GM18499 (cell line): Measurements from ENCODE around the gene RUSC1.

ENCODE experiments used
- ATAC-seq: cut with Tn5 transposase; IDR thresholded peaks from one replicate; pipeline ENCODE4 v1.9.1; 2021; ENCODE audit warnings: moderate number of reproducible peaks; ENCODE audit not compliant: insufficient read depth, unreplicated experiment

RUSC1 gene

DNA sequence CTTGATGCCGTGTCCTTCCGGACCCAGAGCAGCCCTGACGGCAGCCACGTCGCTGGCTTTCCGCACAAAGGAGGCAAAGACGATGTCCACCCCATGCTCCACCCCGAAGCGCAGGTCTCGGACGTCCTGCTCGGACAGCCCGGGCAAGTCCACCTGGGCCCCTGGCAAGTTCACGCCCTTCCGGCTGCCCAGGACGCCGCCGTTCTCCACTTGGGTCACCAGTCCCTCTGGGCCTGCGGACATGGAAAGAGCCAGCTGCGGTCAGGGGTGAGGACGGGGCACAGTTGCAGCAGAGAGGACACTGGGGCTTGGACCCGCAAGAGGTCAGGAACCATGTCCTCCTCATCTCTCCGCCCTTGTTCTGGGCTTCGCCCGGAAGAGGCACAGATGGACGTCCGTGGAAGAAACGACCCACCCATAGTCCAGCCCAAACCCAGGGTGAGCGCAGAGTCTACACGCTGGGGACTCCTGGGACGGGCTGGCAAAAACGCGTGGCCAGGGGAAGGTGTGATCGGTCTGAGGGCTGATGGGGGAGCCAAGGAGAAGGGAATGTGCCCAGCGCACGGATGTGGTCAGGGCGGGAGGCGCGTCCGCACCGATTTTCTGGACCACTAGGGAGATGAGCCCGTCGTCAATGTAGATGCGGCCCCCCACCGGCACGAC, 26.0 kb upstream of the RUSC1 start:
- no peak for ATAC-seq

GRCh38 chr1:155295183-155295941, 25.3 kb upstream of the RUSC1 start:
- no peak for ATAC-seq

DNA sequence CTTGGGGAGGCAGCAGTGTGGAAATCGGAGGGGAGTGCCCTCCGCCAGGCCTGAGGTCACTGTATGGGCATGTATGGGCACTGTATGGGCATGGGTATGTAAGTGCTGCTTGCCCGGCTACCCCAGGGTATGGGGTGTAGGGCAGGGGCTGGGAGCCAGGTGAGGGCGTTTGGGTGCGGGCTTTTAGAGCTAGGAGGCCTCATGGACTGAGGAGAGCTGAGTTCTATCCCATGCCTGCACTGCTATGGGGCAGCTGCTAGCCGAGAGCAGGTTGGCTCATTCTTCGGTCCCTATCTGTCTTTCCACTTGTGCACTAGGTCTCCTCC, 24.8 kb upstream of the RUSC1 start:
- no peak for ATAC-seq

DNA sequence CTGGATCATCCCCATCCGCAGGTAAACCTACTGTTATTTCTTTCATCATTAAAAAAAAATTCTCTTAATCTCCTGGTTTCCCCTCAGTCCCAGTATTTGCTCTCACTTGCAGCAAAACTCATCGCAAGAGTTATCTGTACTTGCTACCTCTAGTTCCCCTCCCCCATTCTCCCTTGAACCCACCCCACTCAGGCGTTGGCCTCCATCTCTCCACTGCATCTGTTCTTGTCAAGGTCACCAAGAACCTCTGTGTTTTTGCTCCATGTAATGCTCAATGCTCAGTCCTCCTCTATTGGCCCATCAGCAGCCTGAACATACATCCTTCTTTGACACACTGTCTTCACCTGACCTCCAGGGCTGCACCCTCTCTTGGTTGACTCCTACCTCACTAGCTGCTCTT, 24.0 kb upstream of the RUSC1 start:
- no peak for ATAC-seq

DNA sequence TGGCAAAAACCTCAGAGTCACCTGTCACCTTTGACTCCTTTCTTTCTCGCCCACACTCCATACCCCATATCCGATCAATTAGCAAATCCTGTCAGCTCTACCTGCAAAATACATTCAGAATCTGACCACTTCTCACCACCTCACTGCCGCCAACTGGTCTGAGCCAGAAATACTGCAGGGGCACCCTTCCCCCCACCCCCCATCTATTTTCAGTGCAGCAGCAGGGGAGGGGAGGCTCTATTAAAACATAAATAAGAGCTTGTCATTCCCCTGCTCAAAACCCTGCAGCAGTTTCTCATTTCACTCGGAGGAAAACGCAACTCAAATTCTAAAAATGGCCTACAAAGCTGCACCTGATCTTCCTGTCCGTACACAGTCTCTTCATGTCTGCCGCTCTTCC, 23.3 kb upstream of the RUSC1 start:
- no peak for ATAC-seq

DNA sequence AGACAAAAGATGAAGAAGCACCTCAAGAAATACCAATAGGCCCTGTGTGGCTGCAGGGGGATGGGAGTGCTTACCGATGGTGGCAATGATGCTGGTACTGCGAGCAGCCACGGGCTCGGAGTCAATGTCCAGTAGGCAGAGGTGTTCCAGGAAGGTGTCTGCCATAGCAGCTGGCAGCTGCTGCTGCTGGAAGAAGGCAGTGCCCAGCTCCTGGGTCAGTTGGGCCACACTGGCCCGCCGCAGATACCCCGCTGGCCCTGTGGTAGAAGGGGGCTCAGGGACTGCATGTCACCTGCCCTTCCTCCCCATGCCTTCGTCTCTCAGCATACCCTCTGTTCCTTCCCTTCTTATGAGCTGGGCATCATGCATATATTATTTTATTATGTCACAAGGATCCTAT, 20.7 kb upstream of the RUSC1 start:
- no peak for ATAC-seq

DNA sequence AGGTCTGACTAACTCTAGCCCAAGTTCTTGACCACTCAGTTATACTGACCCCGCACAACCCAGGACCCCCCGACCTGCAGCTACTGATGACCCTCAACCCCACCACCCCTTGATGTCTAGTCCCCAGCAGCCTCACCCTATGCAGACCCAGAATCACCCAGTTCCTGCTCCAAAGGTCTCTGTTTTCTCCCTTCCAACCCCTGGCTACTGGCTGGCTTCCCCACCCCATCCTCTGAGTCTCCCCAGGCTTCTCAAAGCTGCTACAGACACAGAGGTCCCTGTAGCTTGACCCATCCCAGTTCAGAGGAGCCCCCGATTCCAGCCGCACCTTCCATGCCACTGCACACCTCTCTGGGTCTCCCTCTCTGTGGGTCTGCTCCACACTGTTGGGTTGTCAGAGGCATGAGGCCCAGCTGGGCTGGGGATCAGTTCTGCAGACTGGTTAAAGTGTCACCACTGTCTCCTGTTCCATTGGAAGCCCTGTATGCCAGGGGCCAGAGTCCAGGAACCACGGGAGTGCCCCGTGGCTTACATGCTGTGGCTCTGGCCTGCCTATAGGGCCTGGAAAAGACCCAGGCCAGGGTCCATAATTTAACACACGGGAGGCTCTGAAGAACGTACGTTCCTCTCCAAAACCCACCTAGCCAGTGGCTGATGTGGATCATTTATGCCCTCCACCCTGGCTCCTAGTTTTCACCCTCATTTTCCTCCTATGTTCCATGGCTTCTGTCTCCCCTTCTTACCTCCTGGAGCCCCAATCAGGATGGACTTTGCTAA, 20.0 kb upstream of the RUSC1 start:
- no peak for ATAC-seq

DNA sequence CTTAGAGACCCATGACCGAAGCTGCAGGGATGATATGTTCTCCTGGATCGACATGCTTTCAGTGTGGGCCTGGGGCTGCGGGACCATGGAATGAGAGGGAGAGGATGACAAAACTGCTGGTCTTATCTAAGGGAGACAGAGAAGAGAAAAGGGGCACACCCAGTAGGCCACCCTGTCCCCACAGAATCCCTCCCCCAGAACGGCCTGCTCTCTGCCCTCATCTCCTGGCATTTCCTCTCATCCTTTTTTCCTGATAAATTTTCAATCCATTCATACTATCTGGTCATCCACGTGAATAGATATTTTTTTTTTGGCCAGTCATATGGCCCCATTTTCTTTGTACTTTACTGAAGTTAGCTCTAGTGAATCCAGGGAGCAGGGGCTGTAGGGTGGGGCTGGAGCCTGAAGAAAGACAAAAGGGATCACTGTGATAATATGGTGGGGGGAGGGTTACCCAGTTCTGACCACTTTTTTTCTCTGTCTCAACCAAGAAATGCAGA, 19.3 kb upstream of the RUSC1 start, which contains the start of gene PKLR:
PKLR (minus strand) TSS at position 97 of the 500 bp plus-strand sequence; CDS start at position 54, 43 bp downstream.
- no peak for ATAC-seq

GRCh38 chr1:155304558-155305063, 16.1 kb upstream of the RUSC1 start:
- ATAC-seq, result no peak

GRCh38 chr1:155305881-155306391, 14.8 kb upstream of the RUSC1 start:
- no peak for ATAC-seq

DNA sequence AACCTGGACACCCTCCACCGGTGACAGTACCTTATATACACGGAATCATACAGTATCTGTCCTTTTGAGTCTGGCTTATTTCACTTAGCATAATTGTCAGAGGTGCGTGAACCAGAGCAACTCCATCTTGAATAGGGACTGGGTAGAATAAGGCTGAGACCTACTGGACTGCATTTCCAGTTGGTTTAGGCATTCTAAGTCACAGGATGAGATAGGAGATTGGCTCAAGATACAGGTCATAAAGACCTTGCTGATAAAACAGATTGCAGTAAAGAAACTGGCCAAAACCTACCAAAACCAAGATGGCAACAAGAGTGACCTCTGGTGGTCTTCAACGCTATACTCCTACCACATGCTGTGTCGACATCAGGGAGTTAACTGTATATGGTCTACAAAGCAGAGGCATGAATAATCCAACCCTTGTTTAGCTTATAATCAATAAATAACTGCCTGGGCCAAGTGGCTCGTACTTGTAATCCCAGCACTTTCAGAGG, 13.4 kb upstream of the RUSC1 start:
- no peak for ATAC-seq

DNA sequence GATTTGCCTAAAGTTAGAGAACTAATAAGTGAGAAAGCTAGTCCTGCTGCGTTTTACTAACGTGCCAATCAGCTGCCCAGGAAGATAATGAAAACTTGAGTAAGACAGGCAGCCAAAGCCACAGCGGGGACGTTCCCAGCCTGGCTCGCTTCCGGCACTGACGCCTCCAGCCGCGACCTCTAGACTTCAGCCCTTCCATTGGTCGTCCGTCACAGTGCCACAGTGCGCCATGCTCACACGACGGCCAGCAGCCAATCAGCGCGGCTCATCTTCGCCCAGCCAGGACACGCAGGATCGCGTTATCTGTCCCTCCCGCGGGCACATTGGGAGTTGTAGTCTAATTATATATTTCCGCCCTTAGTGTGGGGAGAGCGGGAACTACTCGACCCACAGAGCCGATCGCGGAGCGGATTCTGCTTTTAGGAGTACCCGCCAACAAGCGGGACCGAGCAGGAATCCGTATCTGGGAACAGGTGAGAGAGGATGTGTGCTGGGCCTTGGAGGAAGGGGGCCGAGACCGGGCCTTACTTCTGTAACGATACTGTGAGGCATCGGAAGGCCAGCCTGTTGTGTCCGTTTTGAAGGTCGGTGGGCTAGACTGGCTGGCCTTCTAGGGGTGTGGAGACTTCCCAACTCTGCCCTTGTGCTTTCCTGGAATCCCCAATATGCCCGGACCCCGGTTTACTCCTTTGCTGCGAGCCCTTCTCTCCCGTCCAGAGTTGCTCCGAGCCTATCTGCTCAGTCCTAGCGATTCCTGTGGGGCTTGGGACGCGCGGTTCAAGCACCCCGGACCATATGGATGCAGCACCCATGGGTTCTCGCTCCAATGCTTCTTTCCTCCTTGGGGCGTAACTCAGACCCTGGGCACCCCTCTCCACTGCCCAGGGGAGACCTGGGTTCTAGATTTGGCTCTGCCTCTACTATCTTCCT, 11.9 kb upstream of the RUSC1 start, which contains the start of gene FDPS:
FDPS (plus strand) TSS at position 374 of the 930 bp plus-strand sequence. CDS start 924 bp downstream, outside the sequence.
- peak; percentile 83 for ATAC-seq

- ATAC-seq, result no peak
These were observed 11.2 kb upstream of the RUSC1 start for GRCh38 chr1:155309423-155310021.

DNA sequence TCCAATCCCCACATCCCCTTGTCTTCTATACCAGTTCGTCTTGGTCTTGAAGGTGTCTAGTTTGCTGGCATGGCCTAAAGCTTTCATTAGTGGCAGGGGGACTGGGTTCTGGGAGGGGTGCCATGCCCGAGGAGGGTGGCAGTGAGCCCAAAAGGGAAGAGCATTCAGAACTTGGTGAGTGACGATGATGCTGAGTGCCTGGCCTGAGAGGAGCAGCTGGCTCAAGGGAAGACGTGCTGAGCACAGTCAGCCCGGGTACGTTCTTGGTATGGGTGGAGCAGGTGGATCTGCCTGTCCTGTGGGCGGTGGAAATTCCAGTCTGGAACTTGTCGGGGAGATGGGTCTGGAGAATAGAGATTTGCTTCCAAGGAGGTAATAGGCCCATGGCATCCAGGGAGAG, 7.4 kb upstream of the RUSC1 start:
- ATAC-seq, result no peak

DNA sequence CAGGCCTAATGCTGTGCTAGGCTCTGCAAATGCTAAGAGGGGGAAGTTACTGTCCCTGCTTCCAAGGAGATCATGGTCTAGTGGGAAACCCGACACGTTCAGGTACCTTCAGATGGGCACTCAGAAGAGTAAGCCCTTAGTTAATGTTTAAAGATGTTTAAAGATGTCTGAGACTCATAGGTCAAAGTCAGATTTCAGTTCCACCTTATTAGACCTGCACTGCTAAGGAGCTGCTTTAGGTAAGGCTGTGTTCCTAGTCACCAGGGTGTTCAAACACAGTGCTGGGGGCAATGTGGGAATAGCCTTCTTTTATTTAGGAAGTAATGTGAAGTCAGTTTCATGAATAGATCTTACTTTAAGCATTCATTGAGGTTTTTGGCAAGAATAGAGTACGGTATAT, 3.8 kb upstream of the RUSC1 start:
- ATAC-seq, result no peak

- no peak for ATAC-seq
These were observed 2.6 kb upstream of the RUSC1 start for GRCh38 chr1:155318082-155318481.

DNA sequence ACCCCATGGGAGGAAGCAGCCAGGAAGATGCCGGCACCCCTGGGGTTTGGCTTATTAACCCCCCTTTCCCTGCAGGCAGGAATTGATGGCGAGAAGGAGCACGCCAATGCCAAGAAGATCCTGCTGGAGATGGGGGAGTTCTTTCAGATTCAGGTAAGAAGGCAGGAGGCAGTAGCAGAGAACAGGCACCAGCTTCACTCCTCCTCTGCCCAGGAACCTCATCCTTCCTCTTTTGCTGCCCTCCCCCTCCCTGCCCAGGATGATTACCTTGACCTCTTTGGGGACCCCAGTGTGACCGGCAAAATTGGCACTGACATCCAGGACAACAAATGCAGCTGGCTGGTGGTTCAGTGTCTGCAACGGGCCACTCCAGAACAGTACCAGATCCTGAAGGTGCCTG, 1.2 kb upstream of the RUSC1 start:
- no peak for ATAC-seq

DNA sequence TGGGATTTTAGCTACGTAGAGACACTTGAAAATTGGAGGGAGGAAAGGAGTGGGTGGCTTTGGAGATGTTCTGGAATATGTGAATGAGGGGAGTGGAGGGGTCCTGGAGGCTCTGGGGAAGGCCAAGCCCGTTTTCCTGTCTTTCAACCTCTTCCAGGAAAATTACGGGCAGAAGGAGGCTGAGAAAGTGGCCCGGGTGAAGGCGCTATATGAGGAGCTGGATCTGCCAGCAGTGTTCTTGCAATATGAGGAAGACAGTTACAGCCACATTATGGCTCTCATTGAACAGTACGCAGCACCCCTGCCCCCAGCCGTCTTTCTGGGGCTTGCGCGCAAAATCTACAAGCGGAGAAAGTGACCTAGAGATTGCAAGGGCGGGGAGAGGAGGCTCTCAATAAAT, 442 bp upstream of the RUSC1 start:
- no peak for ATAC-seq
